M059J (cell line): ENCODE data around the gene SLITRK5. TPM values are rescaled to one million over a fixed set of nuclear protein-coding genes. Genes with fewer than 3 reads are reported as not detected.

ENCODE experiments used
- DNase-seq: peaks from one replicate; pipeline ENCODE4 v3.0.0-alpha.2; 2012; ENCODE audit warnings: low read depth
- total RNA-seq: library from RNA; depleted of rRNA; stranded (reverse); fragments of >200 nt; shearing (Covaris generic); gene quantifications from 2 replicates; pipeline ENCODE4 v1.2.3, GENCODE V29; 2014; rRNA removed

The SLITRK5 gene
- total RNA-seq = under 0.01 and 0.02 TPM in 2 replicates

GRCh38 chr13:87671031-87671752 lies at the start of gene SLITRK5:
Gene SLITRK5, plus strand, starts transcription at chr13:87671371. Its CDS starts 4,018 bp downstream, at chr13:87675389.
- DNase-seq = peak; percentile 51

- DNase-seq = no peak
Measured at GRCh38 chr13:87622971-87623370, 48.2 kb upstream of the SLITRK5 start.

- no peak for DNase-seq
Measured at GRCh38 chr13:87656306-87656705, 14.9 kb upstream of the SLITRK5 start.

- peak; percentile 10 for DNase-seq
Measured at GRCh38 chr13:87661471-87661870, 9.7 kb upstream of the SLITRK5 start.

GRCh38 chr13:87666831-87667230 lies 4.3 kb upstream of the SLITRK5 start:
- DNase-seq = no peak

GRCh38 chr13:87667686-87668085 lies 3.5 kb upstream of the SLITRK5 start:
- no peak for DNase-seq

- peak; percentile 15 for DNase-seq
Measured at GRCh38 chr13:87669379-87669978, 1.7 kb upstream of the SLITRK5 start.

- no peak for DNase-seq
Measured at GRCh38 chr13:87671753-87672605, 808 bp downstream of the SLITRK5 start.

GRCh38 chr13:87674247-87674738 lies 3.1 kb downstream of the SLITRK5 start:
- no peak for DNase-seq

GRCh38 chr13:87675851-87676250 lies 4.7 kb downstream of the SLITRK5 start:
- no peak for DNase-seq

GRCh38 chr13:87676254-87677042 lies 5.3 kb downstream of the SLITRK5 start:
- DNase-seq = no peak

- no peak for DNase-seq
Measured at GRCh38 chr13:87677043-87677495, 5.9 kb downstream of the SLITRK5 start.

- DNase-seq = no peak
Measured at GRCh38 chr13:87677496-87678371, 6.6 kb downstream of the SLITRK5 start.

- no peak for DNase-seq
Measured at GRCh38 chr13:87678372-87678752, 7.2 kb downstream of the SLITRK5 start.

- DNase-seq = no peak
Measured at GRCh38 chr13:87680298-87680697, 9.1 kb downstream of the SLITRK5 start.

GRCh38 chr13:87684850-87685742 lies 13.9 kb downstream of the SLITRK5 start:
- no peak for DNase-seq

- DNase-seq = no peak
Measured at GRCh38 chr13:87696458-87696857, 25.3 kb downstream of the SLITRK5 start.

- DNase-seq = no peak
Measured at GRCh38 chr13:87698268-87698667, 27.1 kb downstream of the SLITRK5 start.

GRCh38 chr13:87709947-87710346 lies 38.8 kb downstream of the SLITRK5 start:
- DNase-seq = no peak
